Erythroblast (primary cell): ENCODE measurements around the gene YIPF4.

Source experiments
- GATA1 ChIP-seq: IDR thresholded peaks from 2 replicates; pipeline ENCODE4 v1.6.1; 2011; ENCODE audit warnings: low read depth, mild to moderate bottlenecking, control low read depth, low read length, moderate library complexity
- POLR2A ChIP-seq: IDR thresholded peaks from 2 replicates; pipeline ENCODE4 v1.6.1; 2011; ENCODE audit warnings: mild to moderate bottlenecking, low read length

DNA sequence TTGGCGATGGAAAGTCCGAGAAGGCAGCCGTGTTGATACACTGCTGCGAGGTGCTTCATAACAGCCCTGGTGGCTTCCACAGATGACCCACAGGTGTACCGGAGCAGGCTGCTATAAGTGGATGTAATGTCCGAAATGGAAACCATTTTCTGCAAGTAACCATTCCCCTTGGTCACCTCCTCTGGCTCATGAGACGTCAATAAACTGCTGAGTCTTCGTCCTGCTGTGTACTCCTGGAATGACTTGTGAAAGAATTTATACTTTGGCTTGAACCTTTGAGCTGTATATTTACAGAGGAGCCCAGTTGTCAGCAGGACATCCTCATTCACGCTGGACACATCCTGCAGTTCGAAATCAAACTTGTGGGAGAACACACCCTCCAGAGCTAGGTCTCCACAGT lies 27.4 kb upstream of the YIPF4 start:
- no peak for TF ChIP-seq POLR2A
- no peak for TF ChIP-seq GATA1
